ENCODE results near the gene TP53RK.

TP53RK gene

GRCh38 chr20:46674253-46675083 is 14.8 kb downstream of the TP53RK start:
- TF ChIP-seq CTCF (IDR thresholded peaks at IDR 0.05; ENCODE audit: low read depth, low read length), result no peak
- no peak for DNase-seq (ENCODE audit: extremely low read depth, low read depth)

- no peak for TF ChIP-seq CTCF (IDR thresholded peaks at IDR 0.05; ENCODE audit: low read depth, low read length)
Measured at GRCh38 chr20:46673394-46674252, 15.6 kb downstream of the TP53RK start.

DNA sequence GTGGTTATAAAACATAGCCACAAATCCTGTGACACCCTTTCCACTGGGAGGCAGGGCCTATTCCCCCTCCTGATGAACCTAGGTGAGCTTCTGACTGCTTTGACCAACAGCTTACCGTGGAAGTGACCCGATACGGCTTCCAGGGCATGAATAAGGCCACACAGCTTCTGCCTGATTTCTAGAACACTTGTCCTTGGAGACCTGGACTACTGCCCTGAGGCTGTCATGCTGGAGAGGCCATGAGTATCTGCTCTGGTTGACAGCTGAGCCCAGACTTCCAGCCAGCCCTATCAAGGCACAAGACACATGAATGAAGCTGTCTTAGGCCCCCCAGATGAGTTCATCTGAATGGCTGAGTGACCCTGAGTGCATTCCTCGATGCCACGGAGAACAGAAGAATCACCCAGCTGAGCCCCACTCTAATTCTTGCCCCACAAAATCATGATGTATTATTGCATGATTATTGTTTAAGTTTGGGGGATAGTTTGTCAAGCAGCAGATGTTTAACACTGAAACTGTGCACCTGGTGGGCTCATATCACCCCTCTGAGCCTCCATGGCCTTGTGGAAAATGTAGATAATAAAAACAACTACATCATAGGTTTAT is 16.6 kb downstream of the TP53RK start:
- TF ChIP-seq CTCF (IDR thresholded peaks at IDR 0.05; ENCODE audit: low read depth, low read length), result no peak
- no peak for DNase-seq (ENCODE audit: extremely low read depth, low read depth)

More at GRCh38 chr20:46673394-46674252, 15.6 kb downstream of the TP53RK start:
- no peak for DNase-seq (ENCODE audit: extremely low read depth, low read depth)

DNA sequence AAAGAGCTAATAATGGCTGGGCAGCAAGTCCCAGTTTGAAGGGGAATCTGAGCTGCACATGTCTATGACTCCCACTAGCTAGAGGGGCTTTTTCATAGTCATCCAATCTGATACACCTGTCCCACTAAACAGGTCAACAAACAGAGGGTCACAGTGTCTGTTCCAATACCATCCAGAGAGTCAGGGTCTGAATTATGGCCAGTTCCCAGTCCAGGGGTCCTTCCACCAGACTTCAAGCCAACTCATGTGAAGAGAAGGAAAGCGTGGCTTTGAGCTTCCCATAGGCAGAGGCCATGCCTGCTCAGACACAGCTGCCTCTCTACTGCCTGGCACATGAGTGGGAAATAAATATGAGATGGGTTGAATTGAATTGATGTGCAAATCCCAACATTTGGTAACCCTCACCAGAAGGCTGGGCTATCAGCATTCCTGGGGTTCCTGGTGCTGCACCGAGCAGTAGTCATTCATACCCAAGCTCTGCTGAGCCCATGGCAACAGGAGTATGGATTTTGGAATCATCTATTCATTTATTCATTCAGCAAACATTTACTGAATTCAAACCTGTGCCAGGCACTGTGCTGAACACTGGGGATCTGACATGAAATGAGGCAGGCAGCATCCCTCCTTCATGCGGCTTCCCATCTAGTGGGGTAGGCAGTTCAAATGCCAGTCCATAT is 17.2 kb downstream of the TP53RK start:
- DNase-seq (ENCODE audit: extremely low read depth, low read depth), result no peak
- no peak for TF ChIP-seq CTCF (IDR thresholded peaks at IDR 0.05; ENCODE audit: low read depth, low read length)

- DNase-seq (ENCODE audit: extremely low read depth, low read depth), result no peak
- no peak for TF ChIP-seq CTCF (IDR thresholded peaks at IDR 0.05; ENCODE audit: low read depth, low read length)
Measured at GRCh38 chr20:46670585-46671584, 18.4 kb downstream of the TP53RK start.

- DNase-seq (ENCODE audit: extremely low read depth, low read depth), result no peak
- TF ChIP-seq CTCF (IDR thresholded peaks at IDR 0.05; ENCODE audit: low read depth, low read length), result no peak
Measured at GRCh38 chr20:46670228-46670584, 19.0 kb downstream of the TP53RK start.

Measured in AG09319 (cell line).